Tibial nerve (tissue), 4 donors: ENCODE data around the gene ZNF552. TPM values are rescaled to one million over a fixed set of nuclear protein-coding genes. Genes with fewer than 3 reads are reported as not detected.
A peak's percentile ranks its signal among the peaks of the same experiment; 100 is the strongest.
"Not testable (repeated sequence)": the region's sequence is repeated elsewhere in the genome, so short reads cannot be mapped to it uniquely, and the experiment has no call there.

Source experiments
- DNase-seq, 2 donors: peaks; one replicate each; pipeline ENCODE4 v3.0.0-alpha.2; 2019; ENCODE audit warnings: low spot score in 2 of 2
- H3K27ac ChIP-seq, 4 donors: fragments of 200-600 bp; sonication (generic) in 3 of 4; one replicate each; pipeline ENCODE4 v1.5.1; 2017 to 2019; ENCODE audit warnings: mild to moderate bottlenecking in 1 of 4
- H3K27me3 ChIP-seq, 2 donors: fragments of 200-600 bp; sonication (generic) in 1 of 2; one replicate each; pipeline versions ENCODE4 v1.5.1 to v1.6.0; 2017 to 2019
- H3K36me3 ChIP-seq, 3 donors: fragments of 200-600 bp; sonication (generic); one replicate each; pipeline ENCODE4 v1.5.1; 2018 to 2019
- H3K4me1 ChIP-seq, 4 donors: fragments of 200-600 bp; sonication (generic) in 3 of 4; one replicate each; pipeline ENCODE4 v1.5.1; 2017 to 2019
- H3K4me3 ChIP-seq, 4 donors: fragments of 200-600 bp; sonication (generic) in 3 of 4; one replicate each; pipeline ENCODE4 v1.5.1; 2017 to 2019; ENCODE audit warnings: mild to moderate bottlenecking in 1 of 4, moderate library complexity in 1 of 4
- H3K9me3 ChIP-seq, 4 donors: fragments of 200-600 bp; sonication (generic) in 3 of 4; one replicate each; pipeline ENCODE4 v1.5.1; 2017 to 2019
- CTCF ChIP-seq, 5 experiments: fragments of 200-600 bp in 3 of 5; fragments of 450-650 bp in 2 of 5; sonication (generic) in 3 of 5; IDR thresholded peaks; one replicate each; pipeline ENCODE4 v1.5.1; 2016 to 2019; ENCODE audit warnings: antibody characterized with exemption in 5 of 5, mild to moderate bottlenecking in 3 of 5, moderate library complexity in 2 of 5
- EP300 ChIP-seq, 2 donors: sonication (generic); formaldehyde crosslinking; IDR thresholded peaks; one replicate each; pipeline ENCODE4 v1.6.1; 2017; ENCODE audit warnings: antibody characterized with exemption in 2 of 2, mild to moderate bottlenecking in 1 of 2
- POLR2A ChIP-seq, 2 donors: fragments of 450-650 bp; IDR thresholded peaks; one replicate each; pipeline ENCODE4 v1.6.1; 2017; ENCODE audit warnings: antibody characterized with exemption in 2 of 2, mild to moderate bottlenecking in 2 of 2, moderate library complexity in 2 of 2
- WGBS, 2 donors: methylation state at CpG; one replicate each; pipeline ENCODE4 v1.1.5; 2018; 5-methylcytosine and 5-hydroxymethylcytosine counted together
- total RNA-seq, 4 donors: library from RNA; depleted of rRNA; stranded (reverse); fragments of >200 nt; gene quantifications; one replicate each; pipeline ENCODE4 v1.1.0, GENCODE V29; 2016

Gene ZNF552
- total RNA-seq, result 10 to 100 TPM in 2 of 4 donors, 1 to 10 TPM in 2; 4.2 to 19.5 (median 10.5) TPM

GRCh38 chr19:57814505-57815246, at the start of gene ZNF552:
ZNF552 (minus strand) TSS chr19:57814913; CDS start chr19:57814743, 170 bp downstream.
- Histone ChIP-seq H3K9me3 (peaks cover 0 to 6% (median 0%) of the 10 kb centered on the region in 4 donors), H3K36me3 (peaks cover 0 to 34% (median 0%) of the 10 kb centered on the region in 3 donors), H3K4me3 (peak within 1 kb of the TSS; percentile 62 to 84 (median 72)), H3K27me3 (no peaks in the 10 kb centered on the region), H3K4me1 (peaks cover 0 to 31% (median 5%) of the 10 kb centered on the region in 4 donors), H3K27ac (peak within 1 kb of the TSS; percentile 52 to 82 (median 80))
- DNase-seq, result peak; percentile 43 to 69
- 0 to 1% methylated on average over 20 to 36 of the region's 50 CpGs for WGBS, 2 donors
- TF ChIP-seq POLR2A (IDR thresholded peaks at IDR 0.05) (peak; percentile 41 to 66), CTCF (IDR thresholded peaks at IDR 0.05) (no peak), EP300 (IDR thresholded peaks at IDR 0.05) (peak; percentile 39 to 78)

GRCh38 chr19:57862351-57862750, 47.6 kb upstream of the ZNF552 start:
- 91 to 98% methylated on average over 3 of the region's 3 CpGs for WGBS, 2 donors
- DNase-seq, H3K4me3 ChIP-seq, H3K4me1 ChIP-seq, H3K27ac ChIP-seq, H3K27me3 ChIP-seq: not testable (repeated sequence)
- Histone ChIP-seq H3K9me3 (peaks cover 0 to 93% (median 30%) of the 10 kb centered on the region in 4 donors), H3K36me3 (peaks cover 14 to 99% (median 70%) of the 10 kb centered on the region in 3 donors)

GRCh38 chr19:57854117-57854516, 39.4 kb upstream of the ZNF552 start:
- 81 to 92% methylated on average over 2 of the region's 2 CpGs for WGBS, 2 donors
- not testable (repeated sequence) for H3K4me3 ChIP-seq, DNase-seq, H3K4me1 ChIP-seq, H3K27me3 ChIP-seq, H3K27ac ChIP-seq
- peaks cover 0 to 79% (median 17%) of the 10 kb centered on the region in 3 donors for H3K36me3 ChIP-seq
- H3K9me3 ChIP-seq, result peaks cover 0 to 72% (median 10%) of the 10 kb centered on the region in 4 donors

- H3K27me3 ChIP-seq, result not testable (repeated sequence)
- 87 to 91% methylated on average over 3 to 5 of the region's 6 CpGs for WGBS, 2 donors
Observed at GRCh38 chr19:57851812-57852603, 37.3 kb upstream of the ZNF552 start.

GRCh38 chr19:57850553-57851017, 35.9 kb upstream of the ZNF552 start:
- Histone ChIP-seq H3K27me3 (no peaks in the 10 kb centered on the region), H3K4me3 (peak overlapping the region; percentile 42 to 60 (median 51)), H3K9me3 (peaks cover 0 to 68% (median 3%) of the 10 kb centered on the region in 4 donors), H3K27ac (peak overlapping the region in 1 of 4 donors; percentile 81), H3K36me3 (peaks cover 0 to 58% (median 0%) of the 10 kb centered on the region in 3 donors), H3K4me1 (peaks cover 0 to 10% (median 3%) of the 10 kb centered on the region in 4 donors)
- TF ChIP-seq POLR2A (IDR thresholded peaks at IDR 0.05), result no peak
- no peak for TF ChIP-seq EP300 (IDR thresholded peaks at IDR 0.05)
- no peak for TF ChIP-seq CTCF (IDR thresholded peaks at IDR 0.05)
- WGBS, 2 donors, result 4 to 12% methylated on average over 11 of the region's 11 CpGs
- no peak for DNase-seq

More at GRCh38 chr19:57851812-57852603, 37.3 kb upstream of the ZNF552 start:
- Histone ChIP-seq H3K9me3 (peaks cover 0 to 66% (median 4%) of the 10 kb centered on the region in 4 donors), H3K36me3 (peaks cover 0 to 59% (median 7%) of the 10 kb centered on the region in 3 donors)
- not testable (repeated sequence) for H3K27ac ChIP-seq, H3K4me3 ChIP-seq, DNase-seq, H3K4me1 ChIP-seq

GRCh38 chr19:57849666-57850473, 35.2 kb upstream of the ZNF552 start, which contains the start of gene ZNF587:
ZNF587 (plus strand) TSS chr19:57849859; CDS start chr19:57850039, 180 bp downstream.
- not testable (repeated sequence) for H3K27me3 ChIP-seq, H3K4me1 ChIP-seq
- peak in 1 of 2 donors; percentile 30 for DNase-seq
- peaks cover 0 to 58% (median 0%) of the 10 kb centered on the region in 3 donors for H3K36me3 ChIP-seq
- peak within 1 kb of the TSS in 2 of 4 donors; percentile 64 to 81 for H3K27ac ChIP-seq
- WGBS, 2 donors, result 1% methylated on average over 30 to 40 of the region's 42 CpGs
- peak within 1 kb of the TSS; percentile 42 to 60 (median 51) for H3K4me3 ChIP-seq
- H3K9me3 ChIP-seq, result peaks cover 0 to 68% (median 0%) of the 10 kb centered on the region in 4 donors

- not testable (repeated sequence) for H3K27ac ChIP-seq, H3K4me1 ChIP-seq, DNase-seq, H3K27me3 ChIP-seq
- Histone ChIP-seq H3K4me3 (peak overlapping the region in 3 of 4 donors; percentile 42 to 60 (median 57)), H3K9me3 (peaks cover 0 to 71% (median 0%) of the 10 kb centered on the region in 4 donors), H3K36me3 (peaks cover 0 to 61% (median 0%) of the 10 kb centered on the region in 3 donors)
- WGBS, 2 donors, result 76 to 77% methylated on average over 2 of the region's 2 CpGs
Observed at GRCh38 chr19:57849162-57849665, 34.5 kb upstream of the ZNF552 start.

- Histone ChIP-seq H3K9me3 (peaks cover 0 to 68% (median 0%) of the 10 kb centered on the region in 4 donors), H3K36me3 (peaks cover 0 to 59% (median 0%) of the 10 kb centered on the region in 3 donors)
- 74 to 85% methylated on average over 3 of the region's 3 CpGs for WGBS, 2 donors
- not testable (repeated sequence) for DNase-seq, H3K27ac ChIP-seq, H3K4me1 ChIP-seq, H3K27me3 ChIP-seq, H3K4me3 ChIP-seq
Observed at GRCh38 chr19:57847164-57847563, 32.5 kb upstream of the ZNF552 start.
